ENCODE data around the gene ADAMTS9.
A peak's percentile ranks its signal among the peaks of the same experiment; 100 is the strongest.

ADAMTS9 gene

DNA sequence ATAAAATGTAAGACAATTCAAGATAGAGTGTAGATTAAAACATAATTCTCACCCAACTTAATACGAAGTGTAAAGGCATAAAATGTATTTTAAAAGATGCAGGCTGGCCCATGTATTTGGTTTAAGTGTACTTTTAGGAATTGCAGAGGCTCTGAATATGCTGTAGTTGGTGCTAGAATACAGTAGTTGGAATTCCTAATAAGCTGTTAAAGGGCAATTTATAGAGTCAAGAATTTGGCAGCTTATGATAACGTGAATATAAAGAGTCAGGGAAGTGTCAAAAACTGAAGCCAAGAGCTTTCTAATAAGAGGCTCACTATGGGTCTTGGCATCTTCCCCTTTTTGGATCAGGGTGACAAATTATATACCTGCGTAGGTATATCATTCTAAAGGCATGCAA lies 36.5 kb downstream of the ADAMTS9 start:
- no peak for DNase-seq (ENCODE audit: low read depth, low spot score)
- H3K4me3 ChIP-seq (ENCODE audit: low read depth, low read length), result no peak overlapping the region
- in situ Hi-C loops (cut with HindIII; ENCODE audit: low sequenced_read_pairs), result no loop called here
- TF ChIP-seq, protein P1, sequence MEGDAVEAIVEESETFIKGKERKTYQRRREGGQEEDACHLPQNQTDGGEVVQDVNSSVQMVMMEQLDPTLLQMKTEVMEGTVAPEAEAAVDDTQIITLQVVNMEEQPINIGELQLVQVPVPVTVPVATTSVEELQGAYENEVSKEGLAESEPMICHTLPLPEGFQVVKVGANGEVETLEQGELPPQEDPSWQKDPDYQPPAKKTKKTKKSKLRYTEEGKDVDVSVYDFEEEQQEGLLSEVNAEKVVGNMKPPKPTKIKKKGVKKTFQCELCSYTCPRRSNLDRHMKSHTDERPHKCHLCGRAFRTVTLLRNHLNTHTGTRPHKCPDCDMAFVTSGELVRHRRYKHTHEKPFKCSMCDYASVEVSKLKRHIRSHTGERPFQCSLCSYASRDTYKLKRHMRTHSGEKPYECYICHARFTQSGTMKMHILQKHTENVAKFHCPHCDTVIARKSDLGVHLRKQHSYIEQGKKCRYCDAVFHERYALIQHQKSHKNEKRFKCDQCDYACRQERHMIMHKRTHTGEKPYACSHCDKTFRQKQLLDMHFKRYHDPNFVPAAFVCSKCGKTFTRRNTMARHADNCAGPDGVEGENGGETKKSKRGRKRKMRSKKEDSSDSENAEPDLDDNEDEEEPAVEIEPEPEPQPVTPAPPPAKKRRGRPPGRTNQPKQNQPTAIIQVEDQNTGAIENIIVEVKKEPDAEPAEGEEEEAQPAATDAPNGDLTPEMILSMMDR (IDR thresholded peaks at IDR 0.05; ENCODE audit: low read depth, low read length), result no peak

DNA sequence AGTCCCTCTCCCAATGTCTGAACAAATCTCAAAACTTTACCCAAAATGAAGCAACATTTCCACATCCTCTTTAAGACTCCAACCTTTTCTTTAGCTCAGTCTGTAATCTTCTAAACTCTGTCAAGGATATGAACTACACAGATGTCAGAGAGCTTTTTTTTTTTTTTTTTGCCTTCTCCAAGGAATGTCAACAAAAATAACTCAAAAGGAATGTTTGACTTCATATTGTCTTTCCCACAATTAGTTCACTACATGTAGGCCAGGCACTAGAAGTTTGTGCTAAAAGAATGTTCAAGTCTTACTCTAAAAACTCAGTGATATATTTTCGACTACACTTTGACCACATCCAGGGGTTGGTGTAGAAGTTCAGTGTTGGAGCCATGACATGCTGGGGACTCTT lies 37.1 kb downstream of the ADAMTS9 start:
- DNase-seq (ENCODE audit: low read depth, low spot score), result peak; percentile 43
- in situ Hi-C loops (cut with HindIII; ENCODE audit: low sequenced_read_pairs), result no loop called here
- TF ChIP-seq, protein P1 (IDR thresholded peaks at IDR 0.05; ENCODE audit: low read depth, low read length), result no peak
- no peak overlapping the region for H3K4me3 ChIP-seq (ENCODE audit: low read depth, low read length)

DNA sequence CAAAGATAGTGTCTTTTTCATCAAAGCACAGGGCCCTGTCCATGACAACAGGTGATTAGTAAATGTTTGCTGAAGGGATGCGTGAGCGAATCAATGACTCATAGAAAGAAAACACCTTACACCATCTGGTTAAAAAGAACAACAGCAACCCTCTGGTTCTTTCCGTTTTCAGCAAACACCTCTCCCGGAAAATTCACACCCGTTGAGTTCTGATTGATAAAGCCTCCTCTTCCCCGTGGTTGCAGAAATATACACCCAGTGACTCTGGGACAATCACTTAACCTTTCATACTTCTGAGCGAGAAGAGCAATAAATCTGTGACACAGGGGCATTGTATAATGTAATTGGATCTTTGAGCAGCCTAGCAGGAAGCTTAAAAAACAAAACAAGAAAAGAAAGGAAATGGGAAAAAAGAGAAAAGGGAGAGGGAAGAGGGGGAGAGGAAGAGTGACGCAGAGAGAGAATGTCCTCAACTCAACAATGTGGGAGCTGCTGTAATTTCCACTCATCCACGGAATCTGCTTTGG lies 37.6 kb downstream of the ADAMTS9 start:
- DNase-seq (ENCODE audit: low read depth, low spot score), result no peak
- TF ChIP-seq, protein P1 (IDR thresholded peaks at IDR 0.05; ENCODE audit: low read depth, low read length), result no peak
- H3K4me3 ChIP-seq (ENCODE audit: low read depth, low read length), result no peak overlapping the region
- in situ Hi-C loops (cut with HindIII; ENCODE audit: low sequenced_read_pairs), result no loop called here

DNA sequence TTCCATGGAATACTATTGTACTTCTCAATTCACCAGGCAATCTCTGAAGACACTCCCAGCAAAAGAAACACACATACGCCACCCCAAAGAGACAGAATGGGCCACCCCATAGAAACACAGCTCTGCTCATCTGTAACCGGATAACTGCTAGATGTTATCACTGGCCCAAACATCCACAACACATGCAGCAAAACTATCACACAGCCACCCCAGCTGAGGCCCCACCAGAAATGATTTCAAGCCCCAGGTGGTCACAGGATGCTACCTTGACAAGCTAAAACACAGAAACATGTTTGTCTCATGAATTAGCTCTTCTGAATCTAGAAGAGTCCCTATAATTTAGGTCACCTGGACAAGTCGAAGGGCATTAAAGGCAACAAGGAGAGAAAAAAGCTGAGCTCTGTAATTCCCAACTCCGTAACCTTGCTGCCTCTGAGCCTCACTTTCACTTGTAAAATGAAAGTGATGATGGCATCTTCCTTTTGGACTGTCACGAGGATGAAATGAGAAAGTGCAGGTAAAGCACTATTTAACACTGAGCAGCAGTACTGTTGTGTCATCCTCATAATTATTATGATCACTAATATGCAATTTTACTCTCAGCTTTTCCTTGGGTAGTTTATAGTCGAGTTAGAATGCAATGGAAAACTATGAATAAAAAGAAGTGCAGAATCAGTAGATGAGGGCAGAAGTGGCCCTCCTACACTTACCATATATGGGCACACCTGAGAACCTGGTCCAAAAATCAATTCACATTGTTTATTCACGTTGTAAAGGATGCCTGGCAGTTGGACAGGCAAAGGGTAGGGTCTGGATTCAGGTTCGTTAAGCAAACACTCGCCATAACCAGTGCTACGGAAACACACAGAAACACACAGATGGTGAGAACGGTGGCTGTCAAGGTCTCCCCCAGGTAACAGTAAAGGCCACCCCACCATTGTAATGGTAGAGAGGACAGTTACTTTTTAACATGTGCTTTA lies 38.6 kb downstream of the ADAMTS9 start:
- no peak for DNase-seq (ENCODE audit: low read depth, low spot score)
- TF ChIP-seq, protein P1 (IDR thresholded peaks at IDR 0.05; ENCODE audit: low read depth, low read length), result no peak
- in situ Hi-C loops (cut with HindIII; ENCODE audit: low sequenced_read_pairs), result no loop called here
- no peak overlapping the region for H3K4me3 ChIP-seq (ENCODE audit: low read depth, low read length)

DNA sequence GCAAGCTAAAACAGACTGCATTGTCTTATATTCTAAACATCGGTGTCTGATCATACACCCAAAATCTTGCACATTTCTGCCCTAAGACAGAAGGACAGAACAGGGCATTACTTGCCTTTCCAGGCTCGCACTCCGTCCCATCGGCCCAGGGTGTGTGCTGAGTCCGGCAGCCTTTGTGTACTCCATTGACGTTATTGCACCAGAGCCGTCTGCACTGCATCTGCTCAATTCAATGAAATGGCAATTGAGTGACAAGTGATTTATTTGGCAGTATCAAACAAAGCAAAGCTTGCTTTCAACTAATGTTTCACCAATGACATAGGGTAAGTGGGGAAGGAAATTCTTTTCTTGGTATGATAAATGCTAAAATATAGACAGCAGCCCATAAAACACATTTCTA lies 40.0 kb downstream of the ADAMTS9 start:
- DNase-seq (ENCODE audit: low read depth, low spot score), result no peak
- no peak overlapping the region for H3K4me3 ChIP-seq (ENCODE audit: low read depth, low read length)
- in situ Hi-C loops (cut with HindIII; ENCODE audit: low sequenced_read_pairs), result no loop called here
- TF ChIP-seq, protein P1 (IDR thresholded peaks at IDR 0.05; ENCODE audit: low read depth, low read length), result no peak

DNA sequence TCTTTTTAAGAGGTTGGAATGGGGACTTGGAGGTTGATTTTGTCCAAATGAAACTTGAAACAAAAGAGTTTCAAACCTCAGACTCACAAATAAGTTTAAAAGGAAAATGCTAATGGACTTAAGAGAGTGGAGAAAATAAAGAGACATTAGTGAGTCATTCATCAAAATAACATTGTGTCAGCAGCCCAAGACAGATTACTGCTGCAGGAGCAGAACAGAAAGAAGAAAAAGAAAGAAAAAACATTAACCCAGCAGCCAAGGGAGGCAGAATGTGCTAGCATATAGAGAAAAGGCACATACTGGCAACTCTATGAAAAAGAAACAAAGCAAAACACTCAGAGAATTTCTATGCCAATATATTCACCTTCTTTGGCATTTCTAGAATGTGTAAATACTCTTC lies 42.6 kb downstream of the ADAMTS9 start:
- in situ Hi-C loops (cut with HindIII; ENCODE audit: low sequenced_read_pairs), result no loop called here
- DNase-seq (ENCODE audit: low read depth, low spot score), result peak; percentile 10
- no peak overlapping the region for H3K4me3 ChIP-seq (ENCODE audit: low read depth, low read length)
- TF ChIP-seq, protein P1 (IDR thresholded peaks at IDR 0.05; ENCODE audit: low read depth, low read length), result no peak
